Brain microvascular endothelial cell (primary cell): ENCODE measurements around the gene CARD10.

Experiments used
- DNase-seq: peaks from one replicate; pipeline ENCODE4 v3.0.0-alpha.2; 2020
- H3K27ac ChIP-seq: fragments of 250-450 bp; sonication (Bioruptor Pico); 2 replicates; pipeline ENCODE4 v1.5.1; 2020; ENCODE audit warnings: mild to moderate bottlenecking, moderate library complexity
- H3K27me3 ChIP-seq: fragments of 250-450 bp; sonication (Bioruptor Pico); replicated peaks from 2 replicates; pipeline ENCODE4 v1.5.1; 2020; ENCODE audit warnings: mild to moderate bottlenecking
- H3K36me3 ChIP-seq: fragments of 250-450 bp; sonication (Bioruptor Pico); replicated peaks from 2 replicates; pipeline ENCODE4 v1.5.1; 2020; ENCODE audit warnings: mild to moderate bottlenecking
- H3K4me3 ChIP-seq: 2 replicates; pipeline ENCODE4 v1.5.1; 2011; ENCODE audit warnings: low read depth, mild to moderate bottlenecking, control low read depth, low read length, moderate library complexity
- in situ Hi-C: cut with HindIII; loops from 2 replicates; pipeline ENCODE4 v1.10.0; 2017; ENCODE audit warnings: low sequenced_read_pairs, low pct_ligation_motif_present
- TF ChIP-seq, protein P1 (sequence below): IDR thresholded peaks from 2 replicates; pipeline ENCODE4 v1.5.1; 2011; ENCODE audit warnings: low read depth, mild to moderate bottlenecking, moderate library complexity, low read length, control low read depth, inconsistent platforms; ENCODE audit errors: missing control alignments

Gene CARD10

GRCh38 chr22:37462436-37462835 lies 56.8 kb downstream of the CARD10 start:
- TF ChIP-seq, protein P1, sequence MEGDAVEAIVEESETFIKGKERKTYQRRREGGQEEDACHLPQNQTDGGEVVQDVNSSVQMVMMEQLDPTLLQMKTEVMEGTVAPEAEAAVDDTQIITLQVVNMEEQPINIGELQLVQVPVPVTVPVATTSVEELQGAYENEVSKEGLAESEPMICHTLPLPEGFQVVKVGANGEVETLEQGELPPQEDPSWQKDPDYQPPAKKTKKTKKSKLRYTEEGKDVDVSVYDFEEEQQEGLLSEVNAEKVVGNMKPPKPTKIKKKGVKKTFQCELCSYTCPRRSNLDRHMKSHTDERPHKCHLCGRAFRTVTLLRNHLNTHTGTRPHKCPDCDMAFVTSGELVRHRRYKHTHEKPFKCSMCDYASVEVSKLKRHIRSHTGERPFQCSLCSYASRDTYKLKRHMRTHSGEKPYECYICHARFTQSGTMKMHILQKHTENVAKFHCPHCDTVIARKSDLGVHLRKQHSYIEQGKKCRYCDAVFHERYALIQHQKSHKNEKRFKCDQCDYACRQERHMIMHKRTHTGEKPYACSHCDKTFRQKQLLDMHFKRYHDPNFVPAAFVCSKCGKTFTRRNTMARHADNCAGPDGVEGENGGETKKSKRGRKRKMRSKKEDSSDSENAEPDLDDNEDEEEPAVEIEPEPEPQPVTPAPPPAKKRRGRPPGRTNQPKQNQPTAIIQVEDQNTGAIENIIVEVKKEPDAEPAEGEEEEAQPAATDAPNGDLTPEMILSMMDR = no peak
- in situ Hi-C loops = no loop called here
- Histone ChIP-seq H3K4me3 (no peak overlapping the region), H3K36me3 (no peaks in the 10 kb centered on the region), H3K27me3 (peaks cover 8% of the 10 kb centered on the region), H3K27ac (no peak overlapping the region)
- DNase-seq = no peak

DNA sequence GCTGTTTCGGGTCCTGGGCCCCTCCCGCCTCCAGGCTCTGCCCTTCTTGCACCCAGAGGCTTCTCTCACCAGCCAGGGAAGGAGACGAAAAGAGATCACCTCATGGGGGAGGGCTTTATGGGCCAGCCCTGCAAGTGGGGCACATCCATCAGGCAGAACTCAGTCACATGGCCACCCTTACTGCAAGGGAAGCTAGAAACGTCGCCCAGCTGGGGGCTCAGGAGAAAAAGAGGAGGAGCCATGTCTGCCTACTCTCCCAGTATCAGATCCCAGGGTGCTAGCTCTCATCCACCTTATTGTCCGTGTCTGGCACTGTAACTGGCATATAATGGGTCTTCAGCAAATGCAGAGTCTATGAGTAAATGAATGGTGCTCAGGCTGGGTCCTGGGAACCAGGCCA lies 57.3 kb downstream of the CARD10 start:
- peaks cover 3% of the 10 kb centered on the region for H3K27me3 ChIP-seq
- TF ChIP-seq, protein P1 = no peak
- no peak for DNase-seq
- no peak overlapping the region for H3K4me3 ChIP-seq
- in situ Hi-C loops = no loop called here
- no peak overlapping the region for H3K27ac ChIP-seq
- no peaks in the 10 kb centered on the region for H3K36me3 ChIP-seq

GRCh38 chr22:37460684-37461083 lies 58.5 kb downstream of the CARD10 start:
- Histone ChIP-seq H3K4me3 (no peak overlapping the region), H3K27me3 (no peaks in the 10 kb centered on the region), H3K36me3 (no peaks in the 10 kb centered on the region), H3K27ac (no peak overlapping the region)
- in situ Hi-C loops = no loop called here
- DNase-seq = no peak
- TF ChIP-seq, protein P1 = no peak

- DNase-seq = no peak
- Histone ChIP-seq H3K27me3 (no peaks in the 10 kb centered on the region), H3K36me3 (no peaks in the 10 kb centered on the region), H3K4me3 (no peak overlapping the region), H3K27ac (no peak overlapping the region)
- TF ChIP-seq, protein P1 = no peak
- in situ Hi-C loops = no loop called here
These were observed 60.0 kb downstream of the CARD10 start for GRCh38 chr22:37459206-37459605.

DNA sequence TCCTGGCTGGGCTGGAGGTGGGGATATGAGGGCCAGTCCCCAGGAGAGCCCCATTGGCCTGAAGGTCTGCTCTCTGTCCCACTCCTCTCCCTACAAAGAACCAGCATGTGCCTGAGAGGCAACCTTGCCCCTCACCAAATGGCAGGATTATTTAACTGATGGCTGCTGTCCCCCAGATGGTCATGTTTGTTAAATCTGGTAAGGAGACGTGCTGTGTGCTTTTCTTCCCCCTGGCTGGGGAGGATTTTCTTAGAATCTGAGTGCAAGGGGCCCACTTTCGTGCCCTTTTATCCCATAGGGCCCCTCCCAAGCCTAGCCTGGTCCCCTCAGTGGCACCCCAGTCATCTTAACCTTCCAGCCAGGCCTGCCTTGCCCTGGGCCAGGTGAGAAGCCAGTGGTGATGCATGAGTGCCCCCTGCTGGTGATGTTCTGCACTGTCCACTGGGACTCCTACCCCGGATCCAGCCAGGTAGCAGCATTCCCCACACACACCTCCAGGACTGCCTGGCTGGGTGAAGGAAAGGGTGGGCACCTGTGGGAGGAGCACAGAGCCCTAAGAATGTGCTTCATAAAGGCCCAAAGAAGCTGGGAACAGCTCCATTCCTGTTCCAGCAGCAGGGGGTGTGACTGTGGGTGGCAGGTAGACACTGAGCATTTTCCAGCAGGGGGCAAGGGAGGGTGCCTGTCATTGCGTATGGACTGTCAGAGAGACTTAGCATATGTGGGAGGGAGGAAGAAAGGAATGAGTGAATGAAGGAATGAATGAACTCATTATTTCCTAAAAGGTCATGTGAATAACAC lies 61.9 kb downstream of the CARD10 start:
- TF ChIP-seq, protein P1 = peak; percentile 98
- DNase-seq = peak; percentile 51

GRCh38 chr22:37456346-37456745 lies 62.9 kb downstream of the CARD10 start:
- in situ Hi-C loops = no loop called here

More for the DNA sequence above, 61.9 kb downstream of the CARD10 start:
- in situ Hi-C loops = no loop called here
- no peak overlapping the region for H3K27ac ChIP-seq
- no peak overlapping the region for H3K4me3 ChIP-seq
- no peaks in the 10 kb centered on the region for H3K27me3 ChIP-seq
- H3K36me3 ChIP-seq = no peaks in the 10 kb centered on the region

More at GRCh38 chr22:37456346-37456745, 62.9 kb downstream of the CARD10 start:
- no peak overlapping the region for H3K27ac ChIP-seq
- no peak overlapping the region for H3K4me3 ChIP-seq
- DNase-seq = no peak
- TF ChIP-seq, protein P1 = no peak
- H3K36me3 ChIP-seq = no peaks in the 10 kb centered on the region
- no peaks in the 10 kb centered on the region for H3K27me3 ChIP-seq
